ENCODE measurements around the gene SMAD3. TPM values are rescaled to one million over a fixed set of nuclear protein-coding genes. Genes with fewer than 3 reads are reported as not detected.
"Not testable (repeated sequence)": the region's sequence is repeated elsewhere in the genome, so short reads cannot be mapped to it uniquely, and the experiment has no call there.

The SMAD3 gene
- total RNA-seq, 1 experiment from 2014 or later, result 46.7 TPM

GRCh38 chr15:67063689-67064606, 1.5 kb upstream of the SMAD3 start:
- no peak for DNase-seq (ENCODE audit: low read depth)

GRCh38 chr15:67064607-67065530, 533 bp upstream of the SMAD3 start:
- DNase-seq (ENCODE audit: low read depth), result no peak

- DNase-seq (ENCODE audit: low read depth), result no peak
These were observed 898 bp downstream of the SMAD3 start for GRCh38 chr15:67066041-67066958.

GRCh38 chr15:67066959-67067853, 1.8 kb downstream of the SMAD3 start:
- peak; percentile 54 for DNase-seq (ENCODE audit: low read depth)

GRCh38 chr15:67067930-67068551, 2.6 kb downstream of the SMAD3 start:
- DNase-seq (ENCODE audit: low read depth), result peak; percentile 56

- DNase-seq (ENCODE audit: low read depth), result peak; percentile 64
These were observed 3.5 kb downstream of the SMAD3 start for GRCh38 chr15:67068710-67069400.

GRCh38 chr15:67070150-67070549, 4.7 kb downstream of the SMAD3 start:
- no peak for DNase-seq (ENCODE audit: low read depth)

GRCh38 chr15:67070892-67071664, 5.7 kb downstream of the SMAD3 start:
- DNase-seq (ENCODE audit: low read depth), result peak; percentile 53

GRCh38 chr15:67072442-67072841, 7.0 kb downstream of the SMAD3 start:
- peak; percentile 61 for DNase-seq (ENCODE audit: low read depth)

GRCh38 chr15:67072958-67073357, 7.6 kb downstream of the SMAD3 start:
- DNase-seq (ENCODE audit: low read depth), result peak; percentile 60

GRCh38 chr15:67074886-67075229, 9.5 kb downstream of the SMAD3 start:
- DNase-seq (ENCODE audit: low read depth), result no peak

- not testable (repeated sequence) for DNase-seq (ENCODE audit: low read depth)
These were observed 10.2 kb downstream of the SMAD3 start for GRCh38 chr15:67075555-67076135.

GRCh38 chr15:67076147-67076843, 10.9 kb downstream of the SMAD3 start:
- peak; percentile 92 for DNase-seq (ENCODE audit: low read depth)

- no peak for DNase-seq (ENCODE audit: low read depth)
These were observed 12.3 kb downstream of the SMAD3 start for GRCh38 chr15:67077641-67078215.

GRCh38 chr15:67079361-67079760, 14.0 kb downstream of the SMAD3 start:
- DNase-seq (ENCODE audit: low read depth), result peak; percentile 52

GRCh38 chr15:67080118-67080899, 14.9 kb downstream of the SMAD3 start:
- peak; percentile 93 for DNase-seq (ENCODE audit: low read depth)
